CD4-positive, alpha-beta T cell treated with Interleukin-6 at 100 ng/mL for 8 hours (primary cell): ENCODE measurements around the gene DDTL.
A peak's percentile ranks its signal among the peaks of the same experiment; 100 is the strongest.
"Not testable (repeated sequence)": the region's sequence is repeated elsewhere in the genome, so short reads cannot be mapped to it uniquely, and the experiment has no call there.

ENCODE experiments used
- DNase-seq: peaks from one replicate; pipeline ENCODE4 v3.0.0-alpha.2; 2020; ENCODE audit warnings: mixed read lengths, low spot score

DDTL gene

GRCh38 chr22:23966568-23966967, at the start of gene DDTL:
DDTL (plus strand) TSS chr22:23966888; CDS start chr22:23966915, 27 bp downstream.
- not testable (repeated sequence) for DNase-seq

DNA sequence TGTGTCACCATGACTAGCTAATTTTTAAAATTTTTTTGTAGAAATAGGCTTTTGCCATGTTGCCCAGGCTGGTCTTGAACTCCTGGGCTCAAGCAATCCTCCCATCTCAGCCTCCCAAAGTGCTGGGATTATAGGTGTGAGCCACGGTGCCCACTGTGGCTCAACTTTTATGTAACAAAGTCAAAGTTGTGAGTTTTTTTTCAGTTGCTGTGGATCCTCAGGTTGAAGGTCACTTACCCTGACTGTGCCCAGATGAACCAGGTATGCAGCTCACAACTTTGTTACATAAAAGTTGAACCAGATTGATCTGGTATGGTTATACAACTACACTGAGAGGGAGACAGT, 46.4 kb upstream of the DDTL start:
- not testable (repeated sequence) for DNase-seq

DNA sequence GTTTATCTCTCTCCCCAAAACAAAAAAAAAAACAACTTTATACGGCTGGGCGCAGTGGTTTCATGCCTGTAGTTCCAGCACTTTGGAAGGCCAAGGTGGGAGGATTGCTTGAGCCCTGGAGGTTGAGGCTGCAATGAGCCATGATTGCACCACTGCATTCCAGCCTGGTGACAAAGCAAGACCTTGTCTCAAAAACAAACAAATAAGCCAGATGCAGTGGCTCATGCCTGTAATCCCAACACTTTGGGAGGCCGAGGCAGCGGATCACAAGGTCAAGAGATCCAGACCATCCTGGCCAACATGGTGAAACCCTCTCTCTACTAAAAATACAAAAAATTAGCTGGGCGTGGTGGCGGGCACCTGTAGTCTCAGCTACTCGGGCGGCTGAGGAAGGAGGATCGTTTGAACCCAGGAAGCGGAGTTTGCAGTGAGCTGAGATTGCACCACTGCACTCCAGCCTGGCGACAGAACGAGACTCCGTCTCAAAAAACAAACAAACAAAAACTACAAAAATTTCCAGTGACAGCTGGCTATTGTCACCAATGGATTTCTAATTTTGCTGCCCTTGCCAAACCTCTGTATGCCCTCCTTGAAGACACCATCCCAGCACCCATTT, 45.0 kb upstream of the DDTL start:
- DNase-seq = not testable (repeated sequence)

DNA sequence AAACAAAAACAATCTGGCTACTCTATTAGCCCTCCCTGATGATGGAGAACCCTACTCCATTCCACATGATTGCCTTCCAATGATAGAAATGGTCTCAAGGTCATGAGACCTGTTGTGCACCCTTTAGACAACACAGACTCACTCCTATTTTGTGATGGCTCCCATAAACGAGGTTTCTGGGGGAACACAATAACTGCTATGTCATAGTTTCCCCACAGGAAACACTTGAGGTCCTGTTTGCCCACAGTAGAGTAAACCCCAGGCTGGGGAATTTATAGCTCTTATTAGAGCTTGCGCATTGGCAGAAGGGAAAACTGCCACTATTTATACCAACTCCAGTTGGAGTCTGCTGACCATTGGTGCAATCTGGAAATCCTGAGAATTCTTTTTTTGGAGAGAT, 43.8 kb upstream of the DDTL start:
- DNase-seq = no peak

- no peak for DNase-seq
Measured at GRCh38 chr22:23925020-23925606, 41.6 kb upstream of the DDTL start.

DNA sequence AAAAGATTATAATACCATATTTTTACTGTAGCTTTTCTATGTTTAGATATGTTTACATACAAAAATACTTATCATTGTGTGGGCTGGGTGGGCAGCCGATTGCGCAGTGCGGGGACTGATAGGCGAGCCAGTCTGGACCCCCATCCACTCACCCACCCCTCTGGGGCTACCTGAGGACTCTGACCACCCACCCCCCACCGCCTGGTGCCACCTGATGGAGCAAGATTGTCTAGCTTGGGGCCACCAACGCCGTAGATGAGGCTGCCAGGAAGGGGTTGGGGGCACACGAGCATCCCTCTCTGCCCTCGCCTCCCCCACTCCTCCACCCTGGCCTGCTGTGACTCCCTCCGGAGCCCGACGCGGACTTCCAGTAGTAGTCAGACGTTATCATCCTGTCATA, 40.1 kb upstream of the DDTL start:
- no peak for DNase-seq

DNA sequence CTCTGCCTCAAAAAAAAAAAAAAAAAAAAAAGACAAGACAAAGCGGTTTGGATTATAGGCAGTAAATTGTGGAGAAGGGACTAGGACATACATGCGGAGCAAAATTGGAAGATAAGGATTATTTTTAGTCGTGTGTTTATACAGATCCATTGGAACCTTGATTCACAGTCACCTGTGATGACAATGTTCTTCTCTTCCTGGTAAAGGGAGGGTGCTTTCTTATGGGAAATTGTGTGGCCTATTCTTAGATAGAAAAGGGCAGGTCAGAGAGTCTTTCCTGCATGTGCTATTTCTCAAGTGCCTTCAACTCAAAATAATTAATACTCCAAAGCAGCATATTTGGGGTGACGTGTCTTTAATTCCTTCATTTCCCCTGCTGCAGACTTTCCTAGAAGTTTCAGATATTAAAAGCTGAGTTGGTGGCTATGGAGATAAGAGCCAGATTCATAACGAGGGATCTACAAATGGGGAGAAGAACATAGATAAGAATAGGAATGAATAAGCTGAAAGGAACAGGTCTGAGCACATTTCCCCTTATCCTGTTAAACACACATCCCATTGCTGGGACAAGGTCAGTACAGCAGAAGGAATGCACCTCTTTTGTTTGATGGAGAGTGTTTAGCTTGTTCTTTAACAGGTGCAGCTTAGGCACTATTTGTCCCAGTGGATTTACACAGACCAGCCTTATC, 28.2 kb upstream of the DDTL start:
- no peak for DNase-seq

DNA sequence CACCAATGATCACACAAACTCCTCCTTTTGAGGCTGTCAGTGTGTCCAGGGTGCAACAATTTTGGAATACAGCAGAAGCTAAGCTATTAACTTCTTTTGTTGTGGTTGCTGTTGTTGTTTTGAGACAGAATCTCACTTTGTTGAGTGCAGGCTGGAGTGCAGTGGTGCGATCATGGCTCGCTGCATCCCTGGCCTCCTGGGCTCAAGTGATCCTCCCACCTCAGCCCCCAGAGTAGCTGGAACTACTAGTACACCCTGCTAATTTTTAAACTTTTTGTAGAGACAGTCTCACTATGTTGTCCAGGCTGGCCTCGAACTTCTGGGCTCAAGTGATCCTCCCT, 27.7 kb upstream of the DDTL start:
- no peak for DNase-seq

GRCh38 chr22:23940166-23940565, 26.5 kb upstream of the DDTL start:
- not testable (repeated sequence) for DNase-seq

- DNase-seq = not testable (repeated sequence)
Measured at GRCh38 chr22:23947391-23947790, 19.3 kb upstream of the DDTL start.

DNA sequence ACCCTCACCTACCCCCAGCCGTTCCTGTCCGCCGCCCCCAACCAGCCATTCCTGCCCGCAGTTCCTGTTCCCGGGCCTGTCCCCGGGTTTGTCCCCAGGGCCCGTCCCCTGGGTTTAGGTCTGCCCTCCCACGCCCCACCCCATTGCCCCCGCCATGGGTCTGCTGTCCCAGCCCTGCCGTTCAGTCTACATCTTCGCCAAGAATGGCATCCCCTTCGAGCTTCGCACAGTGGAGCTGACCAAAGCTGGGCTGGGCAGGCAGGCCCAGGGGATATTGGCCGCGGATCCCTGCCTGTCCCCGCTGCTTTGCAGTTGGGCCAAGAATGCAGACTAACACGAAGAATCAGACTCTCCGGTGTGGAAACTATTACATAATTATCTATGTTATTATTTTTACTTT, 16.9 kb upstream of the DDTL start:
- DNase-seq = not testable (repeated sequence)

GRCh38 chr22:23951383-23951782, 15.3 kb upstream of the DDTL start:
- not testable (repeated sequence) for DNase-seq

- not testable (repeated sequence) for DNase-seq
Measured at GRCh38 chr22:23952794-23953405, 13.8 kb upstream of the DDTL start.

DNA sequence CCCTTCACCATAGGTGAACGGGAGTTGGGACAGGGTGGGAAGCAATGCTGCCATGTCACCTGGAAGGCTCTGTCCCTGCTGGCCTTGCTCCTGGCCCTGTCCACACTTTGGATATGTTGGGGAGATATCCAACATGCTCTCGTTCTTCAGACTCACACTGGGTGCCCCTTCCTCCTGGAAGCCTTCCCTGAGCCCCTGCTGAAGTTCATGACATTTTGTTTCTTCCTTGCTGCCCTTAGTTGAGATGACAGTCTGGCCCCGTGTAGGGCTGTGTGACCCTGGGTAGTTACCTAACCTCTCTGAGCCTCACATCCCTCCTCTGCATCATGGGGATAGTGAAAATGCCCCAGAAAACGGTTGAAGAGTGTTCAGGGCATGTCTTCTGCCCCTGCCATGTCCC, 13.2 kb upstream of the DDTL start:
- not testable (repeated sequence) for DNase-seq

- DNase-seq = not testable (repeated sequence)
Measured at GRCh38 chr22:23954193-23954990, 12.3 kb upstream of the DDTL start.

GRCh38 chr22:23954991-23955305, 11.7 kb upstream of the DDTL start:
- not testable (repeated sequence) for DNase-seq

DNA sequence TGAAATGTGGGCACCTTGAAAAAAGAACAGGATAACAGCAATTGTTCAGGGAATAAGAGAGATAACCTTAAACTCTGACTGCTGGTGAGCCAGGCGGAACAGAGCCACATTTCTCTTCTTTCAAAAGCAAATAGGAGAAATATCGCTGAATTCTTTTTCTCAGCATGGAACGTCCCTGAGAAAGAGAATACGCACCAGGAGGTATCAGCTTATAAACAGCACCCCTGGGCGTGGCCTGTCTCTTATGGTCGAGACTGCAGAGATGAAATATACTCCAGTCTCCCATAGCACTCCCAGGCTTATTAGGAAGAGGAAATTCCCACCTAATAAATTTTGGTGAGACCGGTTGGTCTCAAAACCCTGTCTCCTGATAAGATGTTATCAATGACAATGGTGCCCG, 10.8 kb upstream of the DDTL start:
- DNase-seq = not testable (repeated sequence)

GRCh38 chr22:23956301-23956900, 10.3 kb upstream of the DDTL start:
- DNase-seq = peak; percentile 75

DNA sequence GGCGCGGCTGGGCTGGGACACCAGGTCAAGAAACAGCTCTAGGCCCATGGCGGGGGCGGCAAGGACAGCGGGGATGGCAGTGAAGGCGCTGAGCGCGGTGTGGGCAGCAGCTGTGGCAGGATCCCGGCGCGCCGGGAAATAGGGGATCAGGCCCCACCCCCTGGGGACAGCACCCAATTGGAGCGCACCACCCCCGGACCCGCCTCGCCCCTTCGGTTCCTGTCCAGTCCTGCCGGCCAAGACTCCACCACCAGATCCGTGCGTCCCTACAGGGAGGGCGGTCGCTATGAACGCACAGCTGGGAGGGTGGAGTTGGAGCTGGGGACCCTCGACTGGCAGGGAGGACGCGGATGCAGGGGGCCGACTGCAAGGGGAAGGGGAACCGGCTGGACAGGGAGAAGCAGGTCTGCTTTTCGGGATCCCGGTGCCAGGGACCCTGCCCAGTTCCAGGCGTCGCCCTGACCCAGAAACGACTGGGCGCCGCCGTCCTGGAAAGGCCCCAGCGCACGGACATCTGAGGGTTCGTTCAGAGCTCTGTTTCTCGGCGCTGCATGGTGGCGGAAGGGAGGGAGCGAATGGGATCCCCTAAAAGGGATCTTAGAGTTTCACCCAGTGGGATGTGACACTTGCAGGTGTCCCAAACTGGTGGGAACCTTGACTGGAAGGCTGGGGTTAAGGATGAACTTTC, 5.5 kb upstream of the DDTL start, which contains the start of gene GSTT2B:
TSS of gene GSTT2B (minus strand) at position 112 of the 688 bp plus-strand sequence. CDS start at position 48, 64 bp downstream.
- DNase-seq = not testable (repeated sequence)

DNA sequence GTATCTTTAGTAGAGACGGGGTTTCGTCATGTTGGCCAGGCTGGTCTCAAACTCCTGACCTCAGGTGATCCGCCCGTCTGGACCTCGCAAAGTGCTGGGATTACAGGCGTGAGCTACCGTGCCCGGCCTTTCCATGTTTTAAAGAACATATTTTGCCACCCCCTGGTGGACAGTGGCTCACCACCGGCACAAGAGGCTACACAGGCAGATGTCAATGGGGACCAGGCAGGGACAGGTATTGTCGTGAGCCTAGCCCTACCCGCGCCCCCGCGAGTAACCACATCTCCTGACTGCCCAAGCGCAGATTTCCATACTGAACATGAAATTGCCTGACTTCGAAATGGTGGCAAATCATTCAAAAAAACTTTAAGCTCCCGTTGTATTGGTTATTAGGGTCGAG, 594 bp upstream of the DDTL start:
- not testable (repeated sequence) for DNase-seq

- DNase-seq = no peak
Measured at GRCh38 chr22:23969071-23969470, 2.4 kb downstream of the DDTL start.
